ENCODE measurements around the gene SOWAHA. TPM values are rescaled to one million over a fixed set of nuclear protein-coding genes. Genes with fewer than 3 reads are reported as not detected.

The SOWAHA gene
- total RNA-seq, 1 donor from 2014 or later = not detected

GRCh38 chr5:132839426-132840301 lies 26.6 kb downstream of the SOWAHA start:
- no peaks in the 10 kb centered on the region for H3K36me3 Mint-ChIP-seq (ENCODE audit: low read depth)
- no peak for TF ChIP-seq CTCF (IDR thresholded peaks at IDR 0.05)
- intact Hi-C loops (cut with micrococcal nuclease) = no loop called here
- H3K4me3 Mint-ChIP-seq = no peak overlapping the region
- POLR2A ChIA-PET = no interaction called here
- CTCF ChIA-PET = no interaction called here
- ATAC-seq (ENCODE audit: low read depth) = no peak
- H3K27ac Mint-ChIP-seq = no peak overlapping the region
- no peaks in the 10 kb centered on the region for H3K4me1 Mint-ChIP-seq
- H3K9me3 Mint-ChIP-seq = peaks cover 2% of the 10 kb centered on the region
- DNase-seq = no peak
- no peaks in the 10 kb centered on the region for H3K27me3 Mint-ChIP-seq

GRCh38 chr5:132840313-132840712 lies 27.2 kb downstream of the SOWAHA start:
- no peaks in the 10 kb centered on the region for H3K36me3 Mint-ChIP-seq (ENCODE audit: low read depth)
- intact Hi-C loops (cut with micrococcal nuclease) = no loop called here
- no peaks in the 10 kb centered on the region for H3K4me1 Mint-ChIP-seq
- H3K9me3 Mint-ChIP-seq = peaks cover 2% of the 10 kb centered on the region
- DNase-seq (no peak), ATAC-seq (ENCODE audit: low read depth) (no peak)
- CTCF ChIA-PET = interaction anchor here (0.5 kb wide), 1 partner anchor 478 kb away, joined by 5 read pairs; no protein-coding TSS in a partner anchor
- H3K27ac Mint-ChIP-seq = no peak overlapping the region
- no peak overlapping the region for H3K4me3 Mint-ChIP-seq
- TF ChIP-seq CTCF (IDR thresholded peaks at IDR 0.05) = no peak
- H3K27me3 Mint-ChIP-seq = no peaks in the 10 kb centered on the region
- POLR2A ChIA-PET = no interaction called here

GRCh38 chr5:132840896-132841295 lies 27.8 kb downstream of the SOWAHA start:
- no peaks in the 10 kb centered on the region for H3K27me3 Mint-ChIP-seq
- no peaks in the 10 kb centered on the region for H3K4me1 Mint-ChIP-seq
- H3K27ac Mint-ChIP-seq = no peak overlapping the region
- ChIA-PET CTCF (interaction anchor here (0.5 kb wide), 1 partner anchor 479 kb away, joined by 5 read pairs; no protein-coding TSS in a partner anchor), POLR2A (interaction anchor here (0.6 kb wide), 1 partner anchor 108 kb away, joined by 3 read pairs; no protein-coding TSS in a partner anchor)
- TF ChIP-seq CTCF (IDR thresholded peaks at IDR 0.05) = no peak
- ATAC-seq (ENCODE audit: low read depth) (no peak), DNase-seq (no peak)
- intact Hi-C loops (cut with micrococcal nuclease) = no loop called here
- H3K4me3 Mint-ChIP-seq = no peak overlapping the region
- H3K9me3 Mint-ChIP-seq = peaks cover 2% of the 10 kb centered on the region
- H3K36me3 Mint-ChIP-seq (ENCODE audit: low read depth) = no peaks in the 10 kb centered on the region

DNA sequence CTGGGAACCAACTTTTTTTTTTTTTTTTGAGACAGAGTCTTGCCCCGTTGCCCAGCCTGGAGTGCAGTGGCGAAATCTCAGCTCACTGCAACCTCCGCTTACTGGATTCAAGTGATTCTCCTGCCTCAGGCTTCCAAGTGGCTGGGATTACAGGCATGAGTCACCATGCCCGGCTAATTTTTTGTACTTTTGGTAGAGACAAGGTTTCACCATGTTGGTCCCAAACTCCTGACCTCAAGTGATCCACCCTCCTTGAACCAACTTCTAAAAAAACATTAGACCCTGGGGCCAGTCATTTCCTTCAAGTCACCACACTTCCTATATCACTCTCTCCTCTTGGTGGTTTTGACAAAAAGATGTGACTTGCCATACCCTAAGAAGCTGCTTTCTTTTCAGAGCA lies 28.2 kb downstream of the SOWAHA start:
- no peaks in the 10 kb centered on the region for H3K36me3 Mint-ChIP-seq (ENCODE audit: low read depth)
- no peaks in the 10 kb centered on the region for H3K27me3 Mint-ChIP-seq
- POLR2A ChIA-PET = interaction anchor here (0.6 kb wide), 1 partner anchor 109 kb away, joined by 3 read pairs; no protein-coding TSS in a partner anchor
- no peak overlapping the region for H3K27ac Mint-ChIP-seq
- H3K4me3 Mint-ChIP-seq = no peak overlapping the region
- DNase-seq (no peak), ATAC-seq (ENCODE audit: low read depth) (no peak)
- H3K9me3 Mint-ChIP-seq = no peaks in the 10 kb centered on the region
- CTCF ChIA-PET = no interaction called here
- no peak for TF ChIP-seq CTCF (IDR thresholded peaks at IDR 0.05)
- intact Hi-C loops (cut with micrococcal nuclease) = no loop called here
- H3K4me1 Mint-ChIP-seq = no peaks in the 10 kb centered on the region

GRCh38 chr5:132848270-132848669 lies 35.2 kb downstream of the SOWAHA start:
- TF ChIP-seq CTCF (IDR thresholded peaks at IDR 0.05) = no peak
- H3K4me3 Mint-ChIP-seq = no peak overlapping the region
- POLR2A ChIA-PET = no interaction called here
- H3K36me3 Mint-ChIP-seq (ENCODE audit: low read depth) = no peaks in the 10 kb centered on the region
- intact Hi-C loops (cut with micrococcal nuclease) = no loop called here
- no peaks in the 10 kb centered on the region for H3K27me3 Mint-ChIP-seq
- ATAC-seq (ENCODE audit: low read depth) (no peak), DNase-seq (no peak)
- H3K4me1 Mint-ChIP-seq = no peaks in the 10 kb centered on the region
- H3K9me3 Mint-ChIP-seq = no peaks in the 10 kb centered on the region
- H3K27ac Mint-ChIP-seq = no peak overlapping the region
- CTCF ChIA-PET = interaction anchor here (0.6 kb wide), 1 partner anchor 28 kb away, joined by 3 read pairs; no protein-coding TSS in a partner anchor
